Tibial nerve (tissue), 4 donors: Measurements from ENCODE around the gene ENC1. TPM values are rescaled to one million over a fixed set of nuclear protein-coding genes. Genes with fewer than 3 reads are reported as not detected.
"Not testable (repeated sequence)": the region's sequence is repeated elsewhere in the genome, so short reads cannot be mapped to it uniquely, and the experiment has no call there.

ENCODE experiments used
- DNase-seq, 2 donors: peaks; one replicate each; pipeline ENCODE4 v3.0.0-alpha.2; 2019; ENCODE audit warnings: low spot score in 2 of 2
- H3K27ac ChIP-seq, 4 donors: fragments of 200-600 bp; sonication (generic) in 3 of 4; one replicate each; pipeline ENCODE4 v1.5.1; 2017 to 2019; ENCODE audit warnings: mild to moderate bottlenecking in 1 of 4
- H3K27me3 ChIP-seq, 2 donors: fragments of 200-600 bp; sonication (generic) in 1 of 2; one replicate each; pipeline versions ENCODE4 v1.5.1 to v1.6.0; 2017 to 2019
- H3K36me3 ChIP-seq, 3 donors: fragments of 200-600 bp; sonication (generic); one replicate each; pipeline ENCODE4 v1.5.1; 2018 to 2019
- H3K4me1 ChIP-seq, 4 donors: fragments of 200-600 bp; sonication (generic) in 3 of 4; one replicate each; pipeline ENCODE4 v1.5.1; 2017 to 2019
- H3K4me3 ChIP-seq, 4 donors: fragments of 200-600 bp; sonication (generic) in 3 of 4; one replicate each; pipeline ENCODE4 v1.5.1; 2017 to 2019; ENCODE audit warnings: mild to moderate bottlenecking in 1 of 4, moderate library complexity in 1 of 4
- H3K9me3 ChIP-seq, 4 donors: fragments of 200-600 bp; sonication (generic) in 3 of 4; one replicate each; pipeline ENCODE4 v1.5.1; 2017 to 2019
- EP300 ChIP-seq, 2 donors: sonication (generic); formaldehyde crosslinking; IDR thresholded peaks; one replicate each; pipeline ENCODE4 v1.6.1; 2017; ENCODE audit warnings: antibody characterized with exemption in 2 of 2, mild to moderate bottlenecking in 1 of 2
- POLR2A ChIP-seq, 2 donors: fragments of 450-650 bp; IDR thresholded peaks; one replicate each; pipeline ENCODE4 v1.6.1; 2017; ENCODE audit warnings: antibody characterized with exemption in 2 of 2, mild to moderate bottlenecking in 2 of 2, moderate library complexity in 2 of 2
- WGBS, 2 donors: methylation state at CpG; one replicate each; pipeline ENCODE4 v1.1.5; 2018; 5-methylcytosine and 5-hydroxymethylcytosine counted together
- total RNA-seq, 4 donors: library from RNA; depleted of rRNA; stranded (reverse); fragments of >200 nt; gene quantifications; one replicate each; pipeline ENCODE4 v1.1.0, GENCODE V29; 2016
- TF ChIP-seq, protein P1 (sequence below), 5 experiments: fragments of 200-600 bp in 3 of 5; fragments of 450-650 bp in 2 of 5; sonication (generic) in 3 of 5; IDR thresholded peaks; one replicate each; pipeline ENCODE4 v1.5.1; 2016 to 2019; ENCODE audit warnings: antibody characterized with exemption in 5 of 5, mild to moderate bottlenecking in 3 of 5, moderate library complexity in 2 of 5

The ENC1 gene
- total RNA-seq, 4 donors from 2014 or later: 4.0 to 11.7 (median 7.7) TPM

DNA sequence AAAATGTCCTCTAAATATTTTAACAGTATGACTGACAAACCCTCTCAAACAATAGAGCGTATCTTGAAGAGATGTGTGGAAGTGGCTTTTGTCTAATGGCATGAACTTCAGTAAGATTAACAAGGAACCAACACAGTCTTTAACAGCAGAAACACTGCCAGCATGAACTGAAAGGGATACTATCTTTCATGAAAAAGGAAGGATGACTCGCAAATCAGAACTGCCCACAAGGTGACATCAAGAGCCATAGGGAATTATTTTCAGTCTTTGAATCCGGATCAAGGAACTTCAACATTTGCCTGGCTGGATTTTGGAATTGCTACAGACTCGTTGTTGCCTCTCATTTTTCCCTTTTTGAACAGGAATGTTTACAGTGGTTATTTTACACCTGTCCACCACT is 39.4 kb upstream of the ENC1 start:
- no peaks in the 10 kb centered on the region for H3K36me3 ChIP-seq
- H3K27ac ChIP-seq: no peak overlapping the region
- TF ChIP-seq, protein P1, sequence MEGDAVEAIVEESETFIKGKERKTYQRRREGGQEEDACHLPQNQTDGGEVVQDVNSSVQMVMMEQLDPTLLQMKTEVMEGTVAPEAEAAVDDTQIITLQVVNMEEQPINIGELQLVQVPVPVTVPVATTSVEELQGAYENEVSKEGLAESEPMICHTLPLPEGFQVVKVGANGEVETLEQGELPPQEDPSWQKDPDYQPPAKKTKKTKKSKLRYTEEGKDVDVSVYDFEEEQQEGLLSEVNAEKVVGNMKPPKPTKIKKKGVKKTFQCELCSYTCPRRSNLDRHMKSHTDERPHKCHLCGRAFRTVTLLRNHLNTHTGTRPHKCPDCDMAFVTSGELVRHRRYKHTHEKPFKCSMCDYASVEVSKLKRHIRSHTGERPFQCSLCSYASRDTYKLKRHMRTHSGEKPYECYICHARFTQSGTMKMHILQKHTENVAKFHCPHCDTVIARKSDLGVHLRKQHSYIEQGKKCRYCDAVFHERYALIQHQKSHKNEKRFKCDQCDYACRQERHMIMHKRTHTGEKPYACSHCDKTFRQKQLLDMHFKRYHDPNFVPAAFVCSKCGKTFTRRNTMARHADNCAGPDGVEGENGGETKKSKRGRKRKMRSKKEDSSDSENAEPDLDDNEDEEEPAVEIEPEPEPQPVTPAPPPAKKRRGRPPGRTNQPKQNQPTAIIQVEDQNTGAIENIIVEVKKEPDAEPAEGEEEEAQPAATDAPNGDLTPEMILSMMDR (IDR thresholded peaks at IDR 0.05): no peak
- TF ChIP-seq EP300 (IDR thresholded peaks at IDR 0.05): no peak
- WGBS, 2 donors: 65 to 70% methylated on average over 4 of the region's 4 CpGs
- H3K4me3 ChIP-seq: no peak overlapping the region
- DNase-seq: no peak
- peaks cover 0 to 2% of the 10 kb centered on the region in 2 donors for H3K27me3 ChIP-seq
- peaks cover 0 to 2% (median 0%) of the 10 kb centered on the region in 4 donors for H3K4me1 ChIP-seq
- H3K9me3 ChIP-seq: no peaks in the 10 kb centered on the region

DNA sequence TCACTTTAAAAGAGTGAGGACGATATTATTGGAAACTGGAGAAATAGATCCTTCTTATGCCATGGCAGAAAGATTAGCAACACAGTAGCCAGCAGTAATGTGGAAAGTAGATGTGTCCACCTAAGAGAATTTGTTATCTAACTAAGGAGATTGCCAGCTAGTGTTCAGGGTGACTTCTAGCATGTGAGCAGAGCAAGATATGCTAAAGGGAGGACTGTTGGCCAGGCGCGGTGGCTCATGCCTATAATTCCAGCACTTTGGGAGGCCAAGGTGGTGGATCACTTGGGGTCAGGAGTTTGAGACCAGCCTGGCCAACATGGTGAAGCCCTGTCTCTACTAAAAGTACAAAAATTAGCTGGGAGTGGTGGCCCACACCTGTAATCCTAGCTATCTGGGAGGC is 38.8 kb upstream of the ENC1 start:
- not testable (repeated sequence) for H3K27me3 ChIP-seq, H3K9me3 ChIP-seq, H3K27ac ChIP-seq, H3K36me3 ChIP-seq, H3K4me3 ChIP-seq, DNase-seq, H3K4me1 ChIP-seq
- WGBS, 2 donors: 87 to 95% methylated on average over 3 of the region's 3 CpGs

DNA sequence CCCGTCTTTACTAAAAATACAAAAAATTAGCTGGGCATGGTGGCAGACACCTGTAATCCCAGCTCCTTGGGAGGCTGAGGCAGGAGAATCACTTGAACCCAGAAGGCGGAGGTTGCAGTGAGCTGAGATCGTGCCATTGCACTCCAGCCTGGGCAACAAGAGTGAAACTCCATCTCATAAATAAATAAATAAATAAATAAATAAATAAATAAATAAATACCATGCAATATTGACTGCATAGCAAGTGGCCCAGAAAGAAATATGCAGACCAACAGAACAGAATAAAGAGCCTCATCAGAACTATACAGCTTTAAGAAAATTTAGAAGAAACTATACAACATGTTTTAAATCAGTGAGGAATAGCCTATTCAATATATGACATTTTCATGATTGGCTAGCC is 37.6 kb upstream of the ENC1 start:
- not testable (repeated sequence) for H3K36me3 ChIP-seq, H3K4me1 ChIP-seq, H3K27ac ChIP-seq, DNase-seq, H3K4me3 ChIP-seq, H3K9me3 ChIP-seq, H3K27me3 ChIP-seq
- WGBS, 2 donors: 77 to 93% methylated on average over 3 of the region's 3 CpGs

DNA sequence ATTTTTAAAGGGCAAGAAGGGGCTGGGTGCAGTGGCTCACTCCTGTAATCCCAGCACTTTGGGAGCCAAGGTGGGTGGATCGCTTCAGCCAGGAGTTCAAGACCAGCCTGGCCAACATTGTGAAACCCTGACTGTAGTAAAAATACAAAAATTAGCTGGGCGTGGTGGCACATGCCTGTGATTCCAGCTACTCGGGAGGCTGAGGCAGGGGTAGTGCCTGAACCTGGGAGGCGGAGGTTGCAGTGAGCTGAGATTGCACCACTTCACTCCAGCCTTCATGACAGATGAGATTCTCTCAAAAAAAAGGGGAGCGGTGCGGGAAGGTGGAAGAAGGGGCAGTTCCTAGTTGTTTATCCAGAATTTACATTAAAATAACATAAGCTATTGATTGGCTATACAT is 35.9 kb upstream of the ENC1 start:
- 93 to 96% methylated on average over 6 of the region's 6 CpGs for WGBS, 2 donors
- peaks cover 0 to 11% (median 0%) of the 10 kb centered on the region in 4 donors for H3K4me1 ChIP-seq
- DNase-seq, H3K36me3 ChIP-seq, H3K27ac ChIP-seq, H3K4me3 ChIP-seq, H3K27me3 ChIP-seq, H3K9me3 ChIP-seq: not testable (repeated sequence)

DNA sequence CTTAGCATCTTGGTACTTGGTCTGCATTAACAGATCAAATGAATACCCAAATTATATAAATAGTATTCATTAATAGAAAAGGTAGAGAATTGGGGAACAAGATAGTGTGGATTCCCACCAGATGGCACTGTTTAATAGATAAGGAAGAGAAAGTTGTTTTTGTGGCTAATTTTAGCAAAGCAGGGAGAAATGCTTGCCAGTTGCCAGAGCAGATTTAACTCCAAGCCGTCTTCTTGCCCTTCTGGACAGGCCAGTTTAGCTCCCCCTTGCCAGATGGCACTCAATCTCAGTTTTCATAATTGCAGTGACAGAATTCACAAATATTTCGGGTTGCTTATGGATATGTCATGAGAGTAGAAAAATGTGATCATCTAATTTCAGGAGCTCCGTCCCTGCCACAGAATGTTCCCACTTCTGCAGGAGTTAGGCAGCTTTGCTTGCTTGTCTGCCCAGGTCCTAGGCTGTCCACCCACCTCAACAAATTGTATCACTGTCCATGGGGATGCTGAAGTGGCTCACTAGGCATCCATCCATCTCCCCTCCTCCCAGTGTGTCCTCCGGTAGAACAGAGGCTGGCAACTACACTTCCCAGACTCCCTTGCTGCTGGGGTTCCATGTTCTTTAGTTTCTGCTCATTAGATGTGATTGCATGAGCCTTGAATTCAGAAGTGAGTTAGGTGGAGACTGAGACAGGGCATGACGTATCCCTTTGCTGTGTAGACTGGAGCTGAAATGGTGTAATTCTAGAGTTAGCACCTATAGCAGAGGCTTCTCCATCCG is 32.7 kb upstream of the ENC1 start:
- peaks cover 0 to 2% of the 10 kb centered on the region in 2 donors for H3K27me3 ChIP-seq
- DNase-seq: peak in 1 of 2 donors; percentile 17
- H3K9me3 ChIP-seq: no peaks in the 10 kb centered on the region
- peak overlapping the region in 1 of 4 donors; percentile 48 for H3K27ac ChIP-seq
- no peak for TF ChIP-seq POLR2A (IDR thresholded peaks at IDR 0.05)
- no peak for TF ChIP-seq EP300 (IDR thresholded peaks at IDR 0.05)
- TF ChIP-seq, protein P1 (IDR thresholded peaks at IDR 0.05): peak in 4 of 5 experiments; percentile 20 to 60 (median 34)
- WGBS, 2 donors: 46 to 59% methylated on average over 6 of the region's 6 CpGs
- peaks cover 0 to 11% (median 0%) of the 10 kb centered on the region in 4 donors for H3K4me1 ChIP-seq
- H3K4me3 ChIP-seq: peak overlapping the region in 1 of 4 donors; percentile 33
- H3K36me3 ChIP-seq: no peaks in the 10 kb centered on the region

DNA sequence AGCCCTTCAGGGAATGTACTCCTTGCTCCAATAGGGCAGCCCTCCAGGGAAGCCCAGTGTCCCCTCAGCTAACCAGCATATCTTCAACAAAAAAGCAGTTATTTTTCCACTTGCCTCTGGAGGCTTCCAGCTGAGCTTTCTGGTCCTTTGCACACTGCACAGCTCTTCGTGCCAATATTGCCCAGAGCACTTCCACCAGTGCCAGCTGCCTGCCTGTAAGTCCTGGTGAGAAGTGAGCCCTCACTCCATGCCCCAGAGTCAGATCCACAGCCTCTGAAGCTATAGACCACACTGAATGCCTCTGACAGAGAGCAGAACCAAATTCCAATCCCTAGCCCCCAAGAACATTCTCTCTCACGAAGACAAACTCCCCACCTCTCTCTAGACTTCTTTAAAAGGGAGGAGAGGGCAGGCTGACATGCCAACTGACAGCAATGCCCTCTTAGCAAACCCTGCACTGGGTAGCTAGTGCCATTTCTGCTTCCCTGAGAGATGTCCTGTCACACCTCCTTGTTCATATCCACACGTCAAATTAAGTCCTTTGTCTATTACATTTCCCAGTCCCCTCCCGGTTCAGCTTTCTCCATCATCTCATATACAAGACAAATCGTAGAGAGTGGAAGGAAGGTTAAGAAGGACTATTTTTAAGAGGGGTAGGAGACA is 31.8 kb upstream of the ENC1 start:
- H3K27ac ChIP-seq: no peak overlapping the region
- H3K27me3 ChIP-seq: no peaks in the 10 kb centered on the region
- 63 to 65% methylated on average over 5 of the region's 5 CpGs for WGBS, 2 donors
- H3K4me3 ChIP-seq: no peak overlapping the region
- H3K9me3 ChIP-seq: no peaks in the 10 kb centered on the region
- no peaks in the 10 kb centered on the region for H3K36me3 ChIP-seq
- H3K4me1 ChIP-seq: peaks cover 0 to 11% (median 0%) of the 10 kb centered on the region in 4 donors
- TF ChIP-seq EP300 (IDR thresholded peaks at IDR 0.05) (no peak), POLR2A (IDR thresholded peaks at IDR 0.05) (no peak)
- TF ChIP-seq, protein P1 (IDR thresholded peaks at IDR 0.05): no peak
- no peak for DNase-seq
